Activated CD8-positive, alpha-beta memory T cell treated with anti-CD3 and anti-CD28 coated beads for 36 hours (primary cell): ENCODE results near the gene TFAP2D. TPM values are rescaled to one million over a fixed set of nuclear protein-coding genes. Genes with fewer than 3 reads are reported as not detected.

Source experiments
- CTCF ChIA-PET: fragments of 350-600 bp; sonication (Branson Sonifier 250); formaldehyde crosslinking; loops from one replicate; lab custom pipeline; 2021; ENCODE audit warnings: antibody characterized with exemption; lab: Charles Lee
- POLR2A ChIA-PET: fragments of 350-600 bp; sonication (Branson Sonifier 250); formaldehyde crosslinking; loops from one replicate; lab custom pipeline; 2021; ENCODE audit warnings: antibody characterized with exemption; lab: Charles Lee
- total RNA-seq, 2 experiments: library from RNA; stranded (reverse); gene quantifications; one replicate each; pipeline ENCODE4 v1.2.3, GENCODE V29; 2021

TFAP2D gene
- not detected for total RNA-seq

DNA sequence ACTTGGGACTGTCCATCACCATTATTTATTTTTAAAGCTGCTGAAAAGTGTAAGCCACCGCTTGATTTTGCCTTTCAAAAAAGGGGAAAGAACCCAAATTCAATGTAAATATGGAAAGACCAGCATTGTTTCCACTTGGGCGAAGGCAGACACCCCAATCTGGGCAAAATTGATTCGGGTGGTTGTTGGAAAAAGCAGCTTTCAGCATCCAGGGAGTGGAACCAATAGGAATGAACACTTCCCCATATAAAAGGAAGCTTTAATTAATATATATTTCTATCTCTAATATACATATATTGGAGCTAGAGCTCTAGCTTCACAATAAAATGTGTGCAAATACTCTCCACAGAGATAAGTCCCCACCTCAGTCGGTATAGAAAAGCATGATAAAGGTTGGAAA, at the start of gene TFAP2D:
TFAP2D (plus strand) TSS at position 301 of the 400 bp plus-strand sequence. CDS start 530 bp downstream, outside the sequence.
- ChIA-PET POLR2A (no interaction called here), CTCF (no interaction called here)

DNA sequence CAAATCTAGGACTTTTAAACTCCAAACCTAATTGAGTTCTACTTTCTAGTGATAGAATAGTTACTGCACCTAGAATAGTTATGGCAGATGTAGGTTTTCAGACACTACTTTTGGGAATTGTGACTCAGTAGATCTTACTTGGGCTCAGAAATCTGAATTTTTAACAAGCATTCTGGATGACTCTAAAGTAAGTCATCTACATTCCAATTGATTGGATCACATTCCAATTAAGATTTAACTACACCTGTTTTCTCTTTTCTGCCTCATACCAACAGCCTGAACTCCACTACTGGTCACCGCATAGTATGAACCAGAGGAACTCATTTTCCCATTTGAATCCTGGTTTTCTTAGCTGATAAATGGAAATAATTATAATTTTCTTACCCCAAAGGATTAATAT, 49.5 kb upstream of the TFAP2D start:
- ChIA-PET CTCF (no interaction called here), POLR2A (no interaction called here)

DNA sequence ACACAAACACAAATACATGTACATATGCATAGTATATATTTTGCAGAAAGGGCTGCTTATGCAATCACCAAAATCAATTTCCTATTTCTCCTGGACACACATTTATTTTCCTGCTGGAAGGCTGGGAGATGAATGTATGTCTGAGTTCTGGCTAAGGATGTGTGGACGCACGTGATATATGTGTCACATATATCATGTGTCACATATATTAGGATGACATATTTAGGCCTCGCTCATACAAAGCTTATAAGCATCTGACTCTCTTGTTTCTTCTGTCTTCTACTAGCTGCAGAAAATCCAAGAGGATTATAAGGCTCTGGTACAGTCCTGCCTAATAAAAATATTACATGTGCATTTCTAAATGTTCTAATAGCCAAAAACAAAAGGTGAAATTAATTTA, 47.2 kb upstream of the TFAP2D start:
- ChIA-PET CTCF (no interaction called here), POLR2A (no interaction called here)

DNA sequence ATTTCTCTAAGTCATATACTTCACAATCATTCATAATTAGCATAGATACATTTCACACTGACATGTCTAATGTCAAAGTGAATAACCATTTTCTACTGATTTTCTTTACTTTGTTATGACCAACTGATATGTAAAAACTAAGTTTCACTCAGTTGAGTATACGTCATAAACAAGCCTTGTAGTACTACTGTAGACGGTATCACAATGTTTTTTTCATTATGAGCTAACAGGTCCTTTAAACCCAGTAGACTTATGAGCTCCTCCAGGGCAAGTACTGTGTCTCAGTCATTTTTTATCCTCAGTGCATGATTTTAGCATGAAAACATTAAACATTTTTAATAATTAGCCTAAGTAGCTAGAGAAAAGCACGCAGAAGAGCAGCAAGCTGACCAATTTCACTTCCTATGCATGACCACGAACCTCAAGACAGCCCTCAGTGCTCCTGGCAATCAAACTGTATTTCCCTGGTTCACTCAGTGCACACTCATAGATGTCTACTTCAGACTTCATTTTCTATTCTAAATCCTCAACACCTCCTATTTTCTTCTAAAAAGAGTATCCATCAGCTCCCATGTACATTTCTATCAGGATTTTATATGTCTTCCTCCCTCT, 32.0 kb upstream of the TFAP2D start:
- ChIA-PET CTCF (no interaction called here), POLR2A (no interaction called here)

DNA sequence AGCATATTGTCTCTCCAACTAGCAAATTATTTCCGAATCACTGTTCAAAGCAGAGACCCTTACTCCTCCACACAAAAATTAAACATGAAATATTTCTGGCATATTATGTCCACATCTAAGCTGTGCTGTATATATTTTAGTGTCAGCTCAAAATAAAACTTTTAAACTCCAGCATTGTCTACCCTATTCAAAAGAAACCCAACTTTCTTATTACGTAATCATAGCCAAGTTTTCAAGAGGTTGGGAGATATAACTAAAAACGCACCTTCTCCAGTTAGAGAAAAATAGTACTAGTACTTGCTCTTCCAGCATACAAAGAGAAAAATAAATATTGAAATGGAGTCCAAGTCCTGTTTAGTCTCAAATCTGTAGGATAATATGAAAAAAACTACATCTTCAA, 24.1 kb upstream of the TFAP2D start:
- ChIA-PET POLR2A (no interaction called here), CTCF (no interaction called here)

DNA sequence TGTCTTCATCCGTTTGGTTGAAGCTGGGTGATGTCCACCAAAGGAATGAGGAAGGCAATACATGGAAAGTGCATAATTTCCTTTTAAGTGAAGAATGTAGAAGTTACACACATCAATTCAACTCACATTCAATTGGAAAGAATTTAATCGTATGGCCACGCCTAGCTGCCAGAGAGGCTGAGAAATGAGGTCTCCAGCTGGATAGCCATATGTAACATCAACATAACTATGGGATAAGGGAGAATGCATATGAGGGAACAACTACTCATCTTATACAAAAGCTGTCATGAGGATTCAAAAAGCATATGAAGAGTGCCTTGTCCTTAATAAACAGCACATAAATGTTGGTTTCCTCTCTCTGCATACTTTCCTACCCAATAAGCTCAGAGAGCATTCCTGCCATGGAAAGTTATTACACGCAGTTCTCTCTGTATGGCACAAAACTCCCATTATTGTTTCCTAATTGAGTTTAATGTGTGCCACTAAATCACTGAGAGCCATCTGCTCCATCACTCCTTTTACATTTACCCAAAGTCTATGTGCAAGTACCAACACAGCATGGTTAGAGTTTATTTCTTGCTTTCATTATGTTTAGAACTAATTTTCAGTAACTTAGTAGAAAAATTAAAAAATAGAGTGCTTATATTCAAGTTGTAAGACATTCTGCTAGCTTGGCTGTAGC, 21.4 kb upstream of the TFAP2D start:
- ChIA-PET CTCF (no interaction called here), POLR2A (no interaction called here)

DNA sequence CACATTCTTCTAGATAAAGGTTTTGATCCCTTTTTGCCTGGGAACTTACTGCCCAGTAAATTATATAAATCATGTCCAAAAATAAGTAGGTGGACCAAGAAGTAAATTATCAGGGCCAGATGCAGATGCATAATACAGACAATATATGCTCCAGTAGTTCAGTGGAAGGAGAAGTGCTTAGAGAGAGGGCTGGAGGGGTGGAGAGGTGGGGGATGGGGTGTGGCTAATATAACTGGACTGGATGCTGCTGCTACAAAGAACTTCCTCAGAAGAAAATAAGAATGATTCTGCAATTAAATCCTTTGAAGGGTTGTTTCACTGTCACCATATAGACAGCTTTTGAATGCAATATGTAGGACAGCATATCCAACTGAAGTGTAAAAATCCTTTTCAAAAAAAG, 14.8 kb upstream of the TFAP2D start:
- CTCF ChIA-PET = no interaction called here
- POLR2A ChIA-PET = no interaction called here

DNA sequence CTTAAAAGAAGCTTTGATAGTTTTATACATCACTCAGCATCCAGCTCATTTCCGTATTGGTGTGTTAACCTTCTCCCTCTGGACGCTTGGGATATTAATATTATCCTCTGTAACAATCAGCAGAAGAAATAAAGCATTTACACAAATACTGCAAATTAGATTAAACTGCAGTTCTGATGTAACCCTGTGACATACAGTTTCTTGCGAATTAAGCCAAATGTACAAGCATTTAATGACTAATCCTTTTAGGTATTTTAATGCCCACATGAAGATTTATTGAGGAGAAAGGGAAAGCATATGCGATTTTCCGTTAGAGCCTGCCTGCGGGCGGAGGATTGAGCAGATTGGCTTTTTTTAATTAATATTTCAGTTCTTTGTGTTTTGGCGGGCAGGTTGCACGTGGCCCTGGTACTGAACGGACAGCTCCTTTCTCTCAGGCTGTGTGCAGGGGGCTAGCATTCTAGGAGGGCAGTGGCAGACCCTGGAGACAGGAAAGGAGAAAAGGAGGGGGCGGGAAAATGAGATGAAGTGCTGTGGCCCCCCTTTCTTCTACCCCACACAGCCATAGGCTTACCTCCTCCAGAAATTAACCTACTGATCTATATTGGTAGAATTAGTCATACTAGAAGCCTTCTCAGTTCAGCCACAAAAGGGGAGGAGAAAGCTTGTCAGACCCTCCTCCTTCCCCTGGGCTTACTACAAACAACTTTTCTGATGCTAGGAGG, 14.1 kb upstream of the TFAP2D start:
- POLR2A ChIA-PET = no interaction called here
- CTCF ChIA-PET = no interaction called here

DNA sequence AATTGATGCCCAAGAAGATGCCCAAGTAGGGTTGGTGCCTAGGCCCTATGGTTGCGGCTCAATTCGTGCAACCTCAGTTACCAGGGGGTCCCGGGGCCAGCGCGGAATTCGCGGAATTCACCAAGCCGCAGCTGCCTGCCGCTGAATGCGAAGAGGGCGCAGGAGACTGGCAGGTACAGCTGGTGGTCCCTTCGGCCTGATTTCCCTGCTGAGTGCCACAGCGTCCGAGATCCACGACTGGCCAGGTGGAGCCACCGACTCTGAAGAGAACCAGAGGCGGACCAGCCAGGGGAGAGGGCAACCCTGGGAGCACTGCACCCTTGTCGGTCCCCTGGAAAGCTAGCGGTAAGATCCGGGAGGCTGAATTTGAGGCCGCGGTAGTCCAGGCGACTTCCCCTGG, 6.8 kb upstream of the TFAP2D start:
- ChIA-PET POLR2A (no interaction called here), CTCF (no interaction called here)

DNA sequence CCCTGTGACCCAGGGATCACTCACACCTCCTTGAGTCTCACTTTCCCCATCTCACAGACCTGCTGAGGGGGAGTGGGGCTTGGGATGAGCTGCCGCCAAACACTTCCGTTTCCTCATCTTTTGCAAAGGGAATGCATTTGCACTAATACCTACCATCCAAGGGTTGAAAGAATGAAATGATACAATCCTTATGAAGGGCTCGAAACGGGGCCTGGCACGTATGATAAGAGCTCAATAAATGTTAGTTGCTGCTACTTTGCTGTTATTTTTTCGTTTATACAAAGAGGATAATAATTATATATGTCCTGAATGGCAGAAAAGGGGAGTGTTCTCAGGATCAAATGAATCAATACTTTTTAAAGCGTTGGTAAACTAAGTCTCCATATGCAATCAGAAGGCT, 6.1 kb upstream of the TFAP2D start:
- POLR2A ChIA-PET = no interaction called here
- CTCF ChIA-PET = no interaction called here

DNA sequence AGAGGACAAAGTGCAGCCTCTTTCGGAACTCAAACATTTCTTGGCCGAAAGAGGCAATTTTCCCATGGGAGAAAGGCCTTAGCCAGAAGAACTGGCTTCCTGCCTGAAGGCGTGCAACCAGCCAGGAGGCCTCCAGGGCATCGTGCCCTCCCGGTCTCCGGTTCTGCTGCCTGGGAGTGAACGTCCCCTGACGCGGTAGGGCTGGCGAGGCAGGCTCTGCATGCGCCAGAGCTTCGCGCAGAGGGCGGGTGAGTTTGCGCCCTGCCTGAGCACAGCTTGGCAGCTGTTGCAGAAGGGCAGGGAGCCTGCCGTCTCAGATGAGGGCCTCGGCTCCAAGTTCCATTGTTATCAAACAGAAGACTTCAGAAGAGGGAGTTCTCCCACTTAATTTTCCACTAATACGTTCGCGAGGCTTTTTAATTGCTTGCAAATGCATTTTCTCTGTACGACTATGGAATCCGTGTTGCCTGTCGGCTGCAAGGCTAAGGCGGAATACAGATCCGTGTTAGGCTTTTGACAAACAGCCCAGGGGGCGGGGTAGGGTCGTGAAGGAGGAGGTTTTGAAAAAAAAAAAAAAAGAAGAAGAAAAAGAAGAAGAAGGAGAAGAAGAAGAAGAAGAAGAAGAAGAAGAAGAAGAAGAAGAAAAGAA, 5.5 kb upstream of the TFAP2D start:
- POLR2A ChIA-PET = no interaction called here
- CTCF ChIA-PET = no interaction called here

DNA sequence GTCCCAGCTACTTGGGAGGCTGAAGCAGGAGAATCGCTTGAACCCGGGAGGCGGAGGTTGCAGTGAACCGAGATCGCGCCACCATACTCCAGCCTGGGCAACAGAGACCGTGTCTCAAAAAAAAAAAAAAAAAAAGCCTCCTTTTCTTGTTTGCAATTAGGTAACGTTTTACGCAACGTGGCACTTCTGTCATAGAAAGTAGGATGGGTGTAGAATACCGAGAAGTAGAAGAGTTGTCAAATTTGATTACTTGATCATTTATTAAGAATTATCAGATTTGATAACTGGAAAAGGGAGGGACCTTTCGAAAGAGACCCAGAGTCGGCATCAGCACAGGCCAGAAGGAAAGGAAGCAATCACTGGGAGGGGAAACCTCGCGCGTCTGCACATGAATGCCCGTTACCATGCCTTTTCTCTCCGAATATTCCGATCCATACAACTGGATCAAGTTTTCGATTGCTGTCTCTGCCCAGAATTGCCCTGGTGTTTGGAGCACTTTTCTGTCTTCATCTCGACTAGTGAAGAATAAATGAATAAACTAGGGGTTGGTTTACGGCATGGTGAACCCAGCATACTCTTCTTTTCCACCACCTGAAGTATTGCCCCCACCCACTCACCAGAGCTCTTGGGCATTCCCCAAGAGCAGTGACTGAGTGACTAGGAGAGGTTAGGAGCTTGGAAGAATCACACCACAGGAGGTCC, 4.5 kb upstream of the TFAP2D start:
- ChIA-PET CTCF (no interaction called here), POLR2A (no interaction called here)

DNA sequence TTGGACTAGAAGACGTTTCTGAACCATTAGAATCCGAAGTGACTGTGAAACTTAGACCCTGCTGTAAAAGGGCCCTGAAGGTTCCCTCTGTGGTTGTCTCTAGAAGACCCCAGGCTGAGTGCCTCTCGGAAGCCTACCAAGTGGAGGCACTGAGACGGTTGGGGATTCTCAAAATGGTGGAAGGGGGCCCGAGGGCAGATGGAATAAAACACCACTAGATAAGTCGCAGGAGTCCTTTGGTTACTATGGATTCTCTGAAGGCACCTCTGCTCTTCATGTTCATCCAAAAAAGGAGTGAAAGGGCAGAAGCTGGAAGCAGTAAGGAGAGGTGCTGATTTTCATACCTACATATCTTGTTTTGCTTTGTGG, 4.0 kb upstream of the TFAP2D start:
- ChIA-PET POLR2A (no interaction called here), CTCF (no interaction called here)

DNA sequence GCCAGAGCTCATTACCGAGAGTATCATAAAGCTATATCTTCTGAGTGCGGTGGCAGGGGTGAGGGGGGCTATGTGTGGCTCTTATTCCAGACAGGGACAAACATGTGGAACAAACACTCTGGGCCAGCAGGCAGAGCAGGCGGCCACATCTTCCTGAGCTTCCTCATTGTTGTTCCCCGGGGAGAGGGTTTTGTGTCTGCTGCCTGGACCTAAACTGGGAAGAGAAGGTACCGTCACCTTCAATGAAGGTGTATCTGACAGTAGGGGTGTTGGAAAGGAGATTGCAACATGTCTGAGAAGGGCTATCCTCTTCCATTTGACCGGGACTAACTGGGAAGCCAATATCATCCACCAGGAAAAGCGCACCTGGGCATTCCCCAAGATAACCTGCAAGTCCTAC, 1.6 kb upstream of the TFAP2D start:
- ChIA-PET CTCF (no interaction called here), POLR2A (no interaction called here)

DNA sequence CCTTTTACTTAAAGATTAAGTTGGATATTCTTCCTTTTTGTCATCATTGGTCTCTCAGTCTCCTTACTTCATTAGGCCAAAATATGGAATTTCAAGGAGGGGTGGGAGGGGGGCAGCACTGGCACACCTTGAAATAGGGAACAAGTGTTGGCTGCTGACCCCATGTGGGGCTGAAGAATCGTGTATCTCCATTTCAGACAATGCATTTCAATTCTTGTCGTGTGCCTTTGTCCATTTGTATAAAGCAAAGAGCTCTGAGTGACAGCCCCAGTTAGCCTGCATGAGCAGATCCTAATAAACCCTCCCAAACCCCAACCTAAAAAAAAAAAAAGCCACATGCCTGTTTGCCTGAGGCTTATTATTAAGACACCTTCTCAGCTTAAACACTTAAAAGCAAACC, 1.0 kb upstream of the TFAP2D start:
- ChIA-PET POLR2A (no interaction called here), CTCF (no interaction called here)

DNA sequence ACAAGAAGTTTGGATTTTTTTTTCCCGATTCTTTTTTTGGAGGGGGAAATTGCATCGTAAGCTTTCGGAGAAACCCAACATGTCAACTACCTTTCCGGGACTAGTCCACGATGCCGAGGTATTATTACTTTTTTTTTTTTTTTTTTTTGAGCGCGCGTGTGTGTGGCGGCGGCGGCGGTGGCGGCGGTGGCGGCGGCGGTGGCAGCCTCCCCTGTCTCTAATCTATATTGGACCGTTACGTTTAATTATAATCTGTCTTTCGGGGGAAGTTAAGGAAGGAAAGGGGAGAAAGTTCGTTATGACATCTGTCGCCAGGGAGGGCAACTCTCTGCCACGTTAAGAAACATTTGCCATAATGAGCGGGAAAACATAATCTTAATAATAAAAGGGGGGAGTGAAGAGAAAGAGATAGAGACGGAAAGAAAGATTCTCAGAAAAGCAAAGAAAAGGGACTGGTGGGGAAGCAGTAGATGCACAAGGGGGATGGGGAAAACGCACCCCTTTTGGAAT, 706 bp downstream of the TFAP2D start:
- CTCF ChIA-PET = no interaction called here

DNA sequence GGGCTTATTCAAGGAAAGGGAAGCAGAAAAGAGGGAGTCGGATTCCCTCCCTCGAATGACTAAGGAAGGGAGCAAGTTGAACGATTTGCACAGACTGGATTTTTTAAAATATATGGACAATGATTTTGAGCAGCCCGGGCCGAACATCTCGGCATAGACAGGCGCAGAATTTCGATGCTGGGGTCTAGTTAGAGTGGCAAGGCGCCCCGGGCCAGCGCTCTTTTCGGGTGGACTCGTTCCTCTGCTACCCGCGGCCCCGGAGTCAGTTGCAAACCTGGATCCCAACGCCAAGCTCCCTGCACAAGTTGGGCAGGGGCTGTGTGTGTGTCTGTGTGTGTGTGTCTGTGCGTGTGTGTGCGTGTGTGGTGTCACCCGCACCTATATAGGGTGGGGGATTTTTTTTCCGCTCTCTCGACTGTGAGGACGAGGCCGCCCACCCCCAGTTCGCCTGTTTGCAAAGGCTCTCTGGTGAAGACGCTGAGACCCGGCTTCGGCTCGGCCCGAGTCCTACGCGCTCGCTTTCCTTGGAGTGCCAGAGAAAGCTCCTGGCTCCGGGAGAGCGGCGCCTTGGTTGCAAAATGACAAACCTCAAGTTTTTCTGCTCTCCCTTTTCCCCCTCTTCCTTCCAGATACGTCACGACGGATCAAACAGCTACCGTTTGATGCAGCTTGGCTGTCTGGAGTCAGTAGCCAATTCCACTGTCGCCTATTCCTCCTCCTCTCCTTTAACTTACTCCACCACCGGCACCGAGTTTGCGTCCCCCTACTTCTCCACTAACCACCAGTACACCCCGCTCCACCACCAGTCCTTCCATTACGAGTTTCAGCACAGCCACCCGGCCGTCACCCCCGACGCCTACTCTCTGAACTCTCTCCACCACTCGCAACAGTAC, 1.4 kb downstream of the TFAP2D start:
- POLR2A ChIA-PET = no interaction called here
- CTCF ChIA-PET = no interaction called here

More for the DNA sequence above, 706 bp downstream of the TFAP2D start:
- POLR2A ChIA-PET = no interaction called here

DNA sequence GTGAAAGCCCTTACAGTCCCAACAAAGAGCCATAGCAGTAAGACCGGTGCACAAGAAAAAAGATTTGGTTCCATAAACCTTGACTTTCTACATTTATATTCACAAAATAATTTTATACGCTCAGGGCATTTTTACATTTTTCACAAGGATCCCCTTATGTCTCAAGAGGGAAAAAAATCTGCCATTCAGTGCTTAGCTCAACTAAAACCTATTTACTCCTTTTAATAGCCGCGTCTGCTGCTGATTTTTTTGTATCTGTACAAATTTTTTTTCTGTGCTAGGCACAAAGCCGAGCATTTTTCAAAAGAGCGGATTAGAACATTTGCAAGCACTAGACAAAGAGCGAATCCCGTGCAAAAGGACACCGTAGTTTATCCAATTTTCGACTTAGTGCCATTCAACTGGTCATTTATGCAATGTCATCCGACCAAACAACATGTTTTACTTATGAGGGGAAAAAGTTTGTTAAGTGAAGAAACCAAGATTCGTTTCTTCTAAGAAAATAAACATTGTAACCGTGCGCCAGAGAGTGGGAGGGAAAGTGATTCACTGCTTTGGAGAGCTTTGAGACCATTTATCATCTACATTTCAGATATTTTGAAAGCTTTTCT, 3.7 kb downstream of the TFAP2D start:
- CTCF ChIA-PET = no interaction called here
- POLR2A ChIA-PET = no interaction called here
